ENCODE measurements around the gene FLT1.

DNA sequence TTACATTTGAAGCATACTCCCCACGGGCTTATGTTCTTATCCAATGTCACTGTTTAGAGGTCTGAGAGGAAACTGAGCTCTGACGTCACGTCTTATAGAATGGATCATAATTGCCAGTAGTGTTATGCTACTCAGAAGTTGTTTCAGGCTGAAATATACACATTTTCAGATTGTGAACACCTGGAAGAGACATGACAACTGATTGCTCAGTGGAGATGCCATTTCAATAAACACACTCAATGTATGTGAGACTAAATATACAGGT is 17.3 kb downstream of the FLT1 start:
- TF ChIP-seq, protein P1, sequence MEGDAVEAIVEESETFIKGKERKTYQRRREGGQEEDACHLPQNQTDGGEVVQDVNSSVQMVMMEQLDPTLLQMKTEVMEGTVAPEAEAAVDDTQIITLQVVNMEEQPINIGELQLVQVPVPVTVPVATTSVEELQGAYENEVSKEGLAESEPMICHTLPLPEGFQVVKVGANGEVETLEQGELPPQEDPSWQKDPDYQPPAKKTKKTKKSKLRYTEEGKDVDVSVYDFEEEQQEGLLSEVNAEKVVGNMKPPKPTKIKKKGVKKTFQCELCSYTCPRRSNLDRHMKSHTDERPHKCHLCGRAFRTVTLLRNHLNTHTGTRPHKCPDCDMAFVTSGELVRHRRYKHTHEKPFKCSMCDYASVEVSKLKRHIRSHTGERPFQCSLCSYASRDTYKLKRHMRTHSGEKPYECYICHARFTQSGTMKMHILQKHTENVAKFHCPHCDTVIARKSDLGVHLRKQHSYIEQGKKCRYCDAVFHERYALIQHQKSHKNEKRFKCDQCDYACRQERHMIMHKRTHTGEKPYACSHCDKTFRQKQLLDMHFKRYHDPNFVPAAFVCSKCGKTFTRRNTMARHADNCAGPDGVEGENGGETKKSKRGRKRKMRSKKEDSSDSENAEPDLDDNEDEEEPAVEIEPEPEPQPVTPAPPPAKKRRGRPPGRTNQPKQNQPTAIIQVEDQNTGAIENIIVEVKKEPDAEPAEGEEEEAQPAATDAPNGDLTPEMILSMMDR (IDR thresholded peaks at IDR 0.05 in 2 of 3, conservative IDR thresholded peaks at IDR 0.05 in 1 of 3; ENCODE audit: borderline replicate concordance in 1 of 3, insufficient read depth in 1 of 3, low read depth in 2 of 3, low read length in 2 of 3): no peak
- TF ChIP-seq POLR2A (IDR thresholded peaks at IDR 0.05; ENCODE audit: borderline replicate concordance, extremely low read depth, insufficient read depth, insufficient read length): no peak
- TF ChIP-seq SP1 (IDR thresholded peaks at IDR 0.05; ENCODE audit: low read depth): no peak
- TF ChIP-seq EZH2 (IDR thresholded peaks at IDR 0.05): no peak
- no peak for TF ChIP-seq RAD21 (IDR thresholded peaks at IDR 0.05; ENCODE audit: low read depth)
- TF ChIP-seq SRF (IDR thresholded peaks at IDR 0.05; ENCODE audit: low read depth): no peak
- no peak for TF ChIP-seq POLR2AphosphoS5 (IDR thresholded peaks at IDR 0.05; ENCODE audit: low read depth, low read length)
- TF ChIP-seq EZH2phosphoT487 (IDR thresholded peaks at IDR 0.05; ENCODE audit: borderline replicate concordance): no peak
- no peak for TF ChIP-seq CEBPB (IDR thresholded peaks at IDR 0.05; ENCODE audit: low read depth)
- no peak for TF ChIP-seq JUND (IDR thresholded peaks at IDR 0.05)
- TF ChIP-seq, protein P2, sequence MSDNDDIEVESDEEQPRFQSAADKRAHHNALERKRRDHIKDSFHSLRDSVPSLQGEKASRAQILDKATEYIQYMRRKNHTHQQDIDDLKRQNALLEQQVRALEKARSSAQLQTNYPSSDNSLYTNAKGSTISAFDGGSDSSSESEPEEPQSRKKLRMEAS (IDR thresholded peaks at IDR 0.05): no peak
- TF ChIP-seq, protein P3, sequence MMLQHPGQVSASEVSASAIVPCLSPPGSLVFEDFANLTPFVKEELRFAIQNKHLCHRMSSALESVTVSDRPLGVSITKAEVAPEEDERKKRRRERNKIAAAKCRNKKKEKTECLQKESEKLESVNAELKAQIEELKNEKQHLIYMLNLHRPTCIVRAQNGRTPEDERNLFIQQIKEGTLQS (IDR thresholded peaks at IDR 0.05): no peak
- TF ChIP-seq TCF7L2 (IDR thresholded peaks at IDR 0.05; ENCODE audit: borderline replicate concordance, extremely low read depth, insufficient read depth, insufficient read length): no peak
